IMR-90 (cell line): ENCODE data around the gene ACAP2. TPM values are rescaled to one million over a fixed set of nuclear protein-coding genes. Genes with fewer than 3 reads are reported as not detected.

Source experiments
- microRNA-seq, 2 experiments: library from miRNA; stranded (forward) in 1 of 2; unstranded in 1 of 2; fragments of 10-50 nt in 1 of 2; fragments of <30 nt in 1 of 2; gene quantifications in 1 of 2; microRNA quantifications in 1 of 2; one replicate each; pipeline versions ENCODE3 to v1.1.0; 2013 to 2020; ENCODE audit not compliant: insufficient read depth in 1 of 2, insufficient read length in 1 of 2, unreplicated experiment in 1 of 2
- polyA plus RNA-seq, 3 experiments: library from polyadenylated mRNA; depleted of rRNA; stranded (reverse); fragments of >200 nt; gene quantifications; 2 replicates each; pipeline ENCODE4 v1.2.3, GENCODE V29; 2012; ENCODE audit warnings: low replicate concordance in 1 of 3
- small RNA-seq, 5 experiments: library from RNA; depleted of rRNA; stranded (forward); fragments of <200 nt; gene quantifications; one replicate each; pipeline ENCODE3, GENCODE V24; 2012
- total RNA-seq: library from RNA; depleted of rRNA; stranded (reverse); fragments of >200 nt; gene quantifications from 2 replicates; pipeline ENCODE4 v1.2.3, GENCODE V29; 2012; rRNA removed

ACAP2 gene
- total and polyA plus RNA-seq, 2 of the 4 experiments (the other 2 are of a cell fraction) = 11.9 to 35.1 TPM

Small RNAs within 50 kb of the gene (microRNA-seq; reads per million reads assigned to microRNA genes)
- gene RF00019 (ENCODE audit: insufficient read depth, insufficient read length) = not detected

Small RNAs within 50 kb of the gene (small RNA-seq; reads per million reads assigned to genes)
- 0 reads per million in 5 experiments for gene RF00019

Other genes with a start within 250 kb of the ACAP2 start
- 13.1 and 14.7 TPM in 2 replicates for gene XXYLT1, start 171.9 kb downstream of the ACAP2 start, total RNA-seq
- gene XXYLT1, start 171.9 kb downstream of the ACAP2 start, polyA plus RNA-seq (2012; rRNA removed) = 18.1 and 18.6 TPM in 2 replicates
- 36.0 and 55.3 TPM in 2 replicates for gene PPP1R2, start 100.3 kb upstream of the ACAP2 start, total RNA-seq
- gene PPP1R2, start 100.3 kb upstream of the ACAP2 start, polyA plus RNA-seq (2012; rRNA removed) = 9.2 and 12.1 TPM in 2 replicates
- not detected in 2 replicates for gene APOD, start 140.9 kb upstream of the ACAP2 start, total RNA-seq
- 0.16 and 0.36 TPM in 2 replicates for gene APOD, start 140.9 kb upstream of the ACAP2 start, polyA plus RNA-seq (2012; rRNA removed)